ENCODE data around the gene DENND1A. TPM values are rescaled to one million over a fixed set of nuclear protein-coding genes. Genes with fewer than 3 reads are reported as not detected.

Gene DENND1A
- total RNA-seq, 4 donors from 2014 or later, result 17.6 to 33.8 (median 22.9) TPM

DNA sequence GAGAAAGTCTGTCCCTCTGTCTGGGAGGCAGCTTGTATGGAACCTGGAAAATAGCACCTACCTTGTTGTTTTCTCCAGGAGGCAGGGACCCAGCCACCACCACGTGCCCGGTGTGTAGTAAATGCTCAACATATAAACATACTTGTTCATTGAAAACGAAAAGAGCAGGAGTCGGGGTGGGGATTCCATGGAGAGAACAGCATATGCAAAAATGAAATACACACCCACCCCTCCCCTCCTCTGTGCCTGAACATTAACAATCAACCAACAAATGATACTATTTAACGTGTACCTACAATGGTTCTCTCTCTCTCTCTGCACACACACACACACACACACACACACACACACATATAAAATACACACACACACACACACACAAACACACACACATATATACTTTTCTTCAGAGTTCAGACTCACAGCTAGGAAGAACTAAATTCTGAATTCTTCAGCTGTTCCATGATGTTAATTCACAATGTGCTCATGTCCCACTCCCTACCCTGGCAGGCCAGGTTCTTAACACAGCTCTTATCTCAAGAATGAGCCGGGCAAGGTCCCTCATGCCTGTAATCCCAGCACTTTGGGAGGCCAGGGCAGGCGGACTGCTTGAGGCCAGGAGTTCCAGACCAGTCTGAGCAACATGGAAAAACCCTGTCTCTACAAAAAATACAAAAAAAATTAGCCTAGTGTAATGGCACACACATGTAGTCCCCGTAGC, 16.3 kb upstream of the DENND1A start:
- TF ChIP-seq CTCF (IDR thresholded peaks at IDR 0.05; ENCODE audit: low read depth), result no peak

GRCh38 chr9:123945532-123945931, 15.6 kb upstream of the DENND1A start:
- TF ChIP-seq CTCF (IDR thresholded peaks at IDR 0.05; ENCODE audit: low read depth), result no peak

GRCh38 chr9:123943671-123944070, 13.7 kb upstream of the DENND1A start:
- no peak for TF ChIP-seq CTCF (IDR thresholded peaks at IDR 0.05; ENCODE audit: low read depth)

- no peak for TF ChIP-seq CTCF (IDR thresholded peaks at IDR 0.05; ENCODE audit: low read depth)
Observed at GRCh38 chr9:123942542-123942941, 12.6 kb upstream of the DENND1A start.

DNA sequence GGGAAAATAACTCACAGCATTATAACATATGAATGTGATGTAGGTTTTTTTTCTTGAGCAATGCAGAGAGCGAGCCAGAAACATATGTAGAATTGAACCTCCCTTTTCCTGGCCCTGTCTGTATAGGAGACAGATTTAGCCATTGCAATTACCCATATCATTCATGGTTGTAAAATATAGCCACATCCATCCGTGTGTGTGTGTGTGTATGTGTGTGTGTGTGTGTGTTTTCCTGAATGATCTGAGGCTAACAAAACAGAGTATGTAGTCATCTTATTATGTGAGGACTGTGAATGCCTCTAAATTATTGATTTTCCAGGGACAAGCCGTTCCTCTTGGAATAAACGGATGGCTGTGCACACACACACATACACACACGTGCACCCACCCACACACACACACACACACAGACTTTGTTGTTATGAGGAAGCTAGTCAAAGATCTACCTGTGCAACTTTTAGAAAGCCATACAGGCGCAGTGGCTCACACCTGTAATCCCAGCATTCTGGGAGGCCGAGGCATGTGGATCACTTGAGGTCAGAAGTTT, 11.7 kb upstream of the DENND1A start:
- TF ChIP-seq CTCF (IDR thresholded peaks at IDR 0.05; ENCODE audit: low read depth), result no peak

DNA sequence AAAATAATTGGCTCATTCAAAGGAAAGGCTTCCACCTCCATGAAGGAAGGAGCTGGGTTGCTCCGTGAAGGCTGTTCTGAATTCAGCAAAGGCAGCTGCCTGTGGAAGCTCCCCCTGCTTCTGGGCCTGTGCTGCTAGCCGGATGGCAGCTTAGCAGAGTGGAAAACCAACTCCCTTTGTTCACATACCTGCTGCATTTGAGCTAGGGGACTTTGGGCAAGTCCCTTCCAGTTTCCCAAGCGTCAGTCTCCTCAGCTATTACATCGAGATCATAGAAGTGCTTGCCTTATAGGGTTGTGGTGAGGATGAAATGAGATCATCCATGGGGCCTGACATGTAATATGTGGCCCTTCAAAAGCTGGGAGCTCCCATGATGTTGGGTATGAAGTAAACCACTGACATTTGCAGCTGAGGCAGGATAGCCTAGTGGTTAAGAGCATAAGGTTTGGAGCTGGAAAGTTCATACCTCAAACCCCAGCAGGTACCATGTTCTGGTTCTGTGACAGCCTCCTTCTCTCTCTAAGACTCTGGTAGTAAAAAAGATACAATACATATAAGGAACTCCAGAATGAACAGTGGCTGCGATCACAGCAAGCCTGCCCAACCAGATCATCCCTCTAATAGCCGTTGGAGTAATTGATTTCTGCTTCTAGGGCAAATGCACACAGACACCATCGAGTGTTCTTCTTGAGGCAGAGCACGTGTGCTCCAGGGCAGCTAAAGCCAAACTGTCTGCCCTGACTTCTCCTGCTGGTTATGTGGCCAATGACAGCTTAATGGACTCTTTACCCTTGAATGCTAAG, 11.0 kb upstream of the DENND1A start:
- no peak for TF ChIP-seq CTCF (IDR thresholded peaks at IDR 0.05; ENCODE audit: low read depth)

- TF ChIP-seq CTCF (IDR thresholded peaks at IDR 0.05; ENCODE audit: low read depth), result no peak
Observed at GRCh38 chr9:123938401-123938800, 8.5 kb upstream of the DENND1A start.

Data from subcutaneous adipose tissue (tissue), 4 donors.